Neural crest cell (in vitro differentiated cells): ENCODE results near the gene CSRNP3. TPM values are rescaled to one million over a fixed set of nuclear protein-coding genes. Genes with fewer than 3 reads are reported as not detected.

Experiments used
- DNase-seq: peaks from one replicate; pipeline ENCODE4 v3.0.0; 2021; ENCODE audit warnings: low read depth, mixed read lengths, low spot score
- H3K27ac Mint-ChIP-seq: one replicate; pipeline ENCODE4 v1.8.0; 2021; ENCODE audit warnings: mild to moderate bottlenecking, mixed read lengths; ENCODE audit not compliant: unreplicated experiment
- H3K27me3 Mint-ChIP-seq: 2 replicates; pipeline ENCODE4 v1.8.0; 2021; ENCODE audit warnings: low read depth, mild to moderate bottlenecking, mixed read lengths
- H3K36me3 Mint-ChIP-seq: 2 replicates; pipeline ENCODE4 v1.8.0; 2021; ENCODE audit warnings: low read depth, mild to moderate bottlenecking, mixed read lengths
- H3K4me1 Mint-ChIP-seq: 2 replicates; pipeline ENCODE4 v1.8.0; 2021; ENCODE audit warnings: mixed read lengths
- H3K4me3 Mint-ChIP-seq: one replicate; pipeline ENCODE4 v1.8.0; 2021; ENCODE audit warnings: mild to moderate bottlenecking, mixed read lengths
- H3K9me3 Mint-ChIP-seq: 2 replicates; pipeline ENCODE4 v1.8.0; 2021; ENCODE audit warnings: mixed read lengths
- total RNA-seq: library from RNA; stranded (reverse); gene quantifications from 2 replicates; pipeline ENCODE4 v1.2.1, GENCODE V29; 2021
- TF ChIP-seq, protein P1 (sequence below): fragments of 200-600 bp; sonication (generic); conservative IDR thresholded peaks from 2 replicates; pipeline ENCODE4 v1.5.0; 2021; ENCODE audit warnings: antibody characterized with exemption, mild to moderate bottlenecking

The CSRNP3 gene
- total RNA-seq, 1 donor from 2014 or later, result 28.4 TPM

DNA sequence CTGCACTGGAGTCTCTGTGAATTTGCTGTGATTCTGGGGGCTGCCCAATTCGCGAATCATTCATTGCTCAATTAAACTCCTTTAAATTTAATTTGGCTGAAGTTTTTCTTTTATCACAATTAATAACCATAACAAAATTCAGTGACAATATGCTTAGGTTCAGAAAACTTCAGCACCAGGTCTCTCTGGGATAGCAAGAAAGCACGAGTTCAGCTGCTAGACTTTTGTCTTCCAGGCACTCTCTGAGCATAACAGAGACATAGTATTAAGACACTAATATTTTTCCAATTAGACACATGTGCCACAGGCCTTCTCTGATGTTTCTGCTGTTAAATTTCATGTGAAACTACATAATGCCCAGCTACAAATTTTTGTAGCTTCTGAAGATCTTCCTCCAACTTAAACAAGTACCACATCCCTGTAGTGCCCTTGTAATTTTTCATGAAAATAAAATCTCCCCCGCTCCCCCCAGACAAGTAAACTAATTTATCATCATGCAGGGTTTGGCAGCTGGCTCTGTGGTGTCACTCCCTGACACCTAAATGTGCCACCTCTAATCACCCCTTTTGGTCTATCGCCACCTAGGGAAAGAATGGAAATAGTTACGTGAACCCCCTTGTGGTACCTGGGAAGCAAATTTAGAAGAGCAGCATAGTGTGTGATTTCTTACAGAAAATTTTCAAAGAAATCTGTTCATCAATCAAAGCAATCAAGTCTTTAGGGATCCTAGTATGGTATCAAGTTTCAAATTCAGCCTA, 94.1 kb downstream of the CSRNP3 start:
- Mint-ChIP-seq H3K36me3 (no peaks in the 10 kb centered on the region), H3K27me3 (no peaks in the 10 kb centered on the region), H3K9me3 (no peaks in the 10 kb centered on the region), H3K4me1 (peaks cover 31% of the 10 kb centered on the region), H3K4me3 (no peak overlapping the region), H3K27ac (peak overlapping the region; percentile 47)
- TF ChIP-seq, protein P1, sequence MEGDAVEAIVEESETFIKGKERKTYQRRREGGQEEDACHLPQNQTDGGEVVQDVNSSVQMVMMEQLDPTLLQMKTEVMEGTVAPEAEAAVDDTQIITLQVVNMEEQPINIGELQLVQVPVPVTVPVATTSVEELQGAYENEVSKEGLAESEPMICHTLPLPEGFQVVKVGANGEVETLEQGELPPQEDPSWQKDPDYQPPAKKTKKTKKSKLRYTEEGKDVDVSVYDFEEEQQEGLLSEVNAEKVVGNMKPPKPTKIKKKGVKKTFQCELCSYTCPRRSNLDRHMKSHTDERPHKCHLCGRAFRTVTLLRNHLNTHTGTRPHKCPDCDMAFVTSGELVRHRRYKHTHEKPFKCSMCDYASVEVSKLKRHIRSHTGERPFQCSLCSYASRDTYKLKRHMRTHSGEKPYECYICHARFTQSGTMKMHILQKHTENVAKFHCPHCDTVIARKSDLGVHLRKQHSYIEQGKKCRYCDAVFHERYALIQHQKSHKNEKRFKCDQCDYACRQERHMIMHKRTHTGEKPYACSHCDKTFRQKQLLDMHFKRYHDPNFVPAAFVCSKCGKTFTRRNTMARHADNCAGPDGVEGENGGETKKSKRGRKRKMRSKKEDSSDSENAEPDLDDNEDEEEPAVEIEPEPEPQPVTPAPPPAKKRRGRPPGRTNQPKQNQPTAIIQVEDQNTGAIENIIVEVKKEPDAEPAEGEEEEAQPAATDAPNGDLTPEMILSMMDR, result peak; percentile 33
- no peak for DNase-seq

DNA sequence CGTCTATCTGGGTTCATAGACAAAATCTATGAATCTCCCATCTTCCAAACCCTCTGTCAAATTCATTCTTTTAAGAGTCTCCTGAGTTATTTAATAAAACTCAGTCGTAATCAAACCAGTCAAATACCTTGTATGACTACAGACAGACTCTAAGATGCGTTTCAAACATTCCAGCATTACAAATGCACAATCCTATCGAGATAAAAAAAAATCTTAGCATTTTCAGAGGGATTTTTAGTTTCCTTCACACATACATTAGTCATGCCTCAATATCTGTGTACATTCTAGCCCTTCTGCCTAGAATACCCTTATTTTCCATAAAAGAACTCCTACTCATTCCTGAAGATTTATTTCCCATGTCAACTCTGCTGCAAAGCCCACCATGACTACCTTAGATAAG, 96.5 kb downstream of the CSRNP3 start:
- Mint-ChIP-seq H3K36me3 (no peaks in the 10 kb centered on the region), H3K27me3 (no peaks in the 10 kb centered on the region), H3K27ac (no peak overlapping the region), H3K9me3 (no peaks in the 10 kb centered on the region), H3K4me3 (no peak overlapping the region), H3K4me1 (peaks cover 47% of the 10 kb centered on the region)
- TF ChIP-seq, protein P1, result no peak
- DNase-seq, result no peak

DNA sequence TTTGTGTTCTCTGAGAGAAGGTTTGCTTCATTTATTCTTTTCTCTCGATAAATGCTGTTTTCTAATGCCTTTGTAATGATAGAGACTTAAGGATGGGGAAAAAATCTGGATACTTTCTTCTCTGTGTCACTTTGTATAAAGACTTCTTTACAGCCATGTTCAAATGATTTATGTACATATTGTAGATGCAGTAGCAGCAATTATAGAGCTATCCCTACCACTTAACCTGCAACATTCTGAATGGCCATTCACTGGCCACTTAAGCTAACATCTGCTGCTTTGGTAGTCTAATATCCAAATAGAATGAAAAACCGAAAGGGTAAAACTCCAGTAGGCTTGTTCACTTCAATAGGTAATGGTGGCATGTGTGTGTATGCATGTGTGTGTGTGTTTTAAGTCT, 97.8 kb downstream of the CSRNP3 start:
- H3K4me1 Mint-ChIP-seq, result peaks cover 47% of the 10 kb centered on the region
- H3K4me3 Mint-ChIP-seq, result no peak overlapping the region
- no peak overlapping the region for H3K27ac Mint-ChIP-seq
- no peaks in the 10 kb centered on the region for H3K36me3 Mint-ChIP-seq
- H3K27me3 Mint-ChIP-seq, result no peaks in the 10 kb centered on the region
- DNase-seq, result no peak
- no peaks in the 10 kb centered on the region for H3K9me3 Mint-ChIP-seq
- TF ChIP-seq, protein P1, result no peak

DNA sequence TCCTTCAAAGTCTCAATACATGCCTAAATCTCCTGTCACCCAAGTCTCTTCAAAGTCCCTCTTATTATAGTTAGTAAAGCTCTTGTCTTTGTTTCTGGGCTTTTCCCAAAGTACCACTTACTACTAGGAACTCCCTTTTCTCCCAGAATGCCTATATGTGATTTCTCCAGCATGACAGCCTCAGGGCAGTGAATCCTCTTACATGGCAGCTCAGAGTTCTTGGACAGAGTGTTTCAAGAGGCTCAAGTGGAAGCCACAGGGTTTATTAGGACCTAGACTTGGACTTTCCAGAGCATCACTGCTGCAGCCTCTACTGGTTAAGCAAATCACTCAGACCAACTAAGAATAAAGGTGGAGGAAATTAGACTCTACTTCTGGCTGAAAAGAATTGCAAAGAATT, 98.9 kb downstream of the CSRNP3 start:
- TF ChIP-seq, protein P1, result no peak
- no peak for DNase-seq
- Mint-ChIP-seq H3K36me3 (no peaks in the 10 kb centered on the region), H3K27me3 (no peaks in the 10 kb centered on the region), H3K27ac (peak overlapping the region; percentile 3), H3K9me3 (no peaks in the 10 kb centered on the region), H3K4me3 (no peak overlapping the region), H3K4me1 (peaks cover 52% of the 10 kb centered on the region)

DNA sequence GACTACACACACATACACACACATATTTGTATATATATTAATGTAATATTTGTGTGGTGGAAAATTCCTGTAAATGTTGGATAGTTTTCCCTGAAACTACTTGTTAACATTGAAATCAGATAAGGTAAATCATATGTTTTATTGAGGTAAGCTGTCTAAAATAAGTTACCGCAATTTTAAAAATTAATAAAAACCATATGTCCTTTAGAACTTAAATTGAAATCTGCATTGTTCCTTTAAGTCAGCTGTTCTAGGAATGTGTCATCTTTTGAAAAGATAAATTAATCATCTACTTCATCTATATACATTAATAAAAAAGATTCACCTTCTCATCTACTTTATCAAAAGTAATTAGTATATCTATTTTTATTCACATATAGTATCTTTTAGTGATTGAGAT, 102.0 kb downstream of the CSRNP3 start:
- no peak for DNase-seq
- Mint-ChIP-seq H3K27ac (no peak overlapping the region), H3K4me1 (peaks cover 73% of the 10 kb centered on the region), H3K36me3 (no peaks in the 10 kb centered on the region), H3K27me3 (no peaks in the 10 kb centered on the region), H3K4me3 (peak overlapping the region; percentile 85), H3K9me3 (no peaks in the 10 kb centered on the region)
- TF ChIP-seq, protein P1, result no peak
